ENCODE measurements around the gene SMNDC1.
"Not testable (repeated sequence)": the region's sequence is repeated elsewhere in the genome, so short reads cannot be mapped to it uniquely, and the experiment has no call there.

The SMNDC1 gene

GRCh38 chr10:110278562-110279406, 25.9 kb downstream of the SMNDC1 start:
- no peak for DNase-seq

- DNase-seq: no peak
Observed at GRCh38 chr10:110277591-110277990, 27.1 kb downstream of the SMNDC1 start.

GRCh38 chr10:110276603-110277002, 28.1 kb downstream of the SMNDC1 start:
- no peak for DNase-seq

GRCh38 chr10:110275128-110275729, 29.5 kb downstream of the SMNDC1 start:
- DNase-seq: no peak

- DNase-seq: no peak
Observed at GRCh38 chr10:110274647-110275046, 30.1 kb downstream of the SMNDC1 start.

DNA sequence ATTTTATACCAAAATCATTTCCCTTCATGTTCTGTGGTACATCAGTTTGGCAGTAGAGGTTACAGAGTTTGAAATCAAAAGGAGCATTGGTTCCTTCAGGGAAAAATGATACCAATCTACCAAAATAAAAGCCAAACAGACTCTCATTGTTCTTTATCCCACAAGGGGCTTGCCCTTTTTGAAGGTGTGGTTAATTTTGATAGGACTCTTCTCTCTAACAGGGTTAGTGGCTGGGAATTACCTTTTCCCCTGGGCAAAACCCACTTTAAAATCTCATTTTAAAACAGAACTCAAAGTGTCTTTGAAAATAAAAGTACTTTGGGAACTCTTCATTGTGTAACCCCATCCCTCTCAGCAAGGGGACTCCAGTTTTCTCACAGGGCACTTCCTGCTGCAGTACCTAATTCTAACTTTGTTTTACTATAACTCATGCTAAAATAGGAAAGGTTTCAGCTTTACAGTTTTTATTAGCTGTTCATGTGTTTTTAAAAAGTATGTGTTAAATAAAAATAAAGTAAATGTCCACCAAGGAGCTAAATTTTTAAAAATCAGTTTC, 30.6 kb downstream of the SMNDC1 start:
- no peak for DNase-seq

DNA sequence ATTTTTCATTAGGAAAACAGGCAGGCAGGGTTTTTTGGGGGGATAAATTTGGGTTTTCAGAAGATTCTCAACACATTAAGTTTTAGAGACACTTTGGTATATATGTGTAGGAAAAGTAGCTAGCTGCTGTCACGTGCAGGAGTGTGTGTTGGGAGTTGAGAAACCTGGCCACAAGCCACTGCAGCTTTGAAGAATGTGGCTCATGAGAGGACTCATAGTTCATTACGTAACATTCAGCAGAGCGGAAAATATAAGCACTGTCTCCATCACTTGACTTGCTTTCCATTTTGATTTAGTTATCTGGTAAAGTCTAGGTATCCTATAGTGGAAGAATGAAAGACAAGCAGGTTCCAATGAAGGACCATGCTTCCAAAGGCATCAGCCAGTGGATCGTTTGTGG, 31.2 kb downstream of the SMNDC1 start:
- DNase-seq: no peak

GRCh38 chr10:110272995-110273394, 31.7 kb downstream of the SMNDC1 start:
- DNase-seq: not testable (repeated sequence)

DNA sequence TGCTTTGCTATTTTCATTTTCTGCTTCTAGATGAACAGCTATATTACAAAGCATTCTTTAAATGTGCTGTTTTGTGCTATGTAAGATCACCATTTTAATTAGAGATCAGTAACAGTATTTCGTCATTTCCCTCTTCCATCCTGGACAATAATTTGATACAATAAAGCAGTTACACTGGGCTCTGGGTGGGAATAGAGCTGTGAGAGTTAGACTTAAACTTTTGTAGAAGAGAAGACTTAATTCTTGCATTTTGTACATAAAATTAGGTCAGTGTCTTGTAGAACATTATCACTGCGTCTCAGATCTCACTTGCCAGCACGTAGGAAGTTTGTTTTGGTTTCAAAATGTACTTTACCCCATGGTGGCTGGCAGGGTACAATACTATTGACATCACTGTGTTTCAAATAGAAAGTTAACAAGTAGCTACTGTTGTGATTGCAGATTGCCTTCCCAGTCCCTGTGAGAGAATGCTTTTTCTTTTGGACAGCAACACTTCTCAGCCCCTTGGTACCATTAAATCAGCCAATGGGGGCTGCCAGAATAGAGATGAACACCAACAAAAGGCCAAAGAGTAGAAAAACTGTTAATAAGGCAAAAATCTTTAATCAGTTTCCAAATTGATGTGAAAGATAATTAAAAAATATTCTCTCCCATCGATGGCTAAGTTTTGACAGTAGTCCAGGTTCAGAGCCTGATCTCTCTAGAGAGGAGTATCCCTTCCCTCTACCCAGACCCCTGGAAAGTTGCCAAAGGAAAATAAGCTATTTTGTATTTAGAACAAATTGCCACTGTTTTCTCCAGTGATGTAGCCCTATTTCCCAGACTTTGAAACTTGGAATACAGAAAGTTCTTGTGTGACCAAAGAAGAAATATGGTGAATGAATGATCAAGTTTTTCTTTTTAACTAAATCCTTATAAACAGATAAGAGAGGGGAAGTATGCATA, 35.1 kb downstream of the SMNDC1 start:
- DNase-seq: no peak

GRCh38 chr10:110268971-110269370, 35.7 kb downstream of the SMNDC1 start:
- DNase-seq: no peak

DNA sequence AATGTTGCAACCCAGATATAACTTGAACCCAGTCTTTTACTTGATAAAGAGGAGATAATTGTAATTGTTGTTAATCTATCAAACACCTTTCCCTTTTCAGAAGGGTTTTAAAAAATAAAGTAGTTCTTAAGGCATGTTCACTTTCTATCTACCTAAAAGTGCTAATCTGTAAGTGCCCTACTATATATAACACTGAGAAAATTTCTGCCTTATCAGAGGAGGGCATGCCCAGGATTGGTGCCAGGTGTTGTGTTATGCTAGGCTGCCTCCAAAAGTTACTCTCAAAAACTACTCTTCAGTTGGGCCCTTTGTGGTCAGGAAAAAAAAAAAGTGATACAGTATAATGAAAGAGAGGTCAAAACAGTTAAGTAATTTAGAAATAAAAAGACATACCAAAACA, 36.3 kb downstream of the SMNDC1 start:
- DNase-seq: no peak

- no peak for DNase-seq
Observed at GRCh38 chr10:110267276-110267675, 37.4 kb downstream of the SMNDC1 start.

DNA sequence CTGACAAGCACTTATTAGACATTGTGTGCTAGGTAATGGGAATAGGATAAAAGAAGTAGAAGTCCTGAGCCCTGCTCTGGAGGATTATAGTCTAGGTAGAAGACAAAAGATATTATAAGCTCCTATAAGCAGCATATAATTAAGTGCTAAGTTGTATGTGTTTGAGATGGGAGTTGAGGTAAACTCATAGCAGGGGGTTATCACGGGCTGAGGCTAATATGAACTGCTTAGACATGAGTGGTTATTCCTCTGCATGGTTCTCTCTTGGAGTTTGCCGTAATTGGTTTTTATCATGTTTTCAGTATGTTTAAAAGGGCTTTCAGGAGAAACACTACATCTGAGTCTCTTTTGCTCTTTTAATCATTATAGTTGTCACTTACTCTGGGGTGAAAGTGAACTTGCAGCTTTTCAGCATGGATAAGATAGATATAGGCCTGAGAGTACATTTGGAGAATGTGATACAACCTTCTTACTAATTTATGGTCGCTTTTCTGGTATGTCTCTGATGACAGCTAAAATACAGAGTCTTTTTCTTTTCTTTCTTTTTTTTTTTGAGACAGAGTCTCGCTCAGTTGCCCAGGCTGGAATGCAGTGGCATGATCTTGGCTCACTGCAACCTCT, 39.0 kb downstream of the SMNDC1 start:
- DNase-seq: no peak

DNA sequence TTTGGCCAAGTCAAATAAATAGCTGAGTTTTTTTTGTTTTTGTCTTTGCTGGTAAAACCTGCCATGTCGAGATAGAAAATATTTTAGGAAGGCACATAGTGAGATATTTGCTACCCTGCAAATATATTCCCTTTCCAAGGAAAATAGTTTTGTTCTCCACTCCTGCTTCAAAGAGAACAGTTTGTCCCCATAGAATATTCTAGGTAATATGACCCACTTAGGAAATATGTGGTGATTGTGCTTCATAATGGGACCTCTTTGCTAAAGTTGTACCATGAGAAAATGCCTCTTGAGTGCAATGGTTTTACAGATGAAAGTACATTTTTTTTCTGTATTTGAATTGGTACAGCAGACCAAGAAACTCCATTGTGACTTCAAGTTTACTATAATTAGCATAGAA, 41.6 kb downstream of the SMNDC1 start:
- no peak for DNase-seq

DNA sequence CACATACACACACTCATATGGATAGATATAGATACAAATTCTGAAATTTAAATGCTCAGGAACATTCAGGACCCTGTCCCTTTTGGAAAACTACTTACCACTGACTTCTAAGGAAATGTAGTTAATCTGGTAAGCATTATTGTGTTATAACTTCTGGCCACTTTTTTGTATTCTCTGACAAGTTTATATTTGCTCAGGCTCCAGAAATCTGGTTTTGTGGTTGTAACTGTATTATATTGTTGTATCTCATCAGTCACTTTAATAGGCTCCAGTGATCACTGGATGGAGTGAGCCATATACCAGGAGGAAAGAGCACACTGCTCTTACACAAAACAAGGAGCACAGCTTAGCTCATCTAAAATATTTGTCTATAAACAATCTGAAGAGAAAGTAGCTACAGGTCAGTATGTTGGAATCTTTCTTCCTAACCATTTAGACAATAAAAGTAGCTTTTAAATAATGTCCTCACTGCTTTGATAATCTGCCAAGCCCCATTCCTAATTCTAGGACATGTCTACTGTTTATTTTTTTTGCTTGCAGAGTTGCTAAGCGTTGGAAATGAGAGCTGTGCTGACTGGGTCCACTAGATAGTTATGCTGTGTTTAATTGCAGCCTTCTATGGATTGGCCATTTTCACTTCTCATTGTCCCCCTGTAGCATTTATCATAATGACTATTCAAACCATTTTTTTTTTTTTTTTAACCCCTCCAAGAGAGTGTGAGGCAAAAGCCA, 43.8 kb downstream of the SMNDC1 start:
- no peak for DNase-seq

DNA sequence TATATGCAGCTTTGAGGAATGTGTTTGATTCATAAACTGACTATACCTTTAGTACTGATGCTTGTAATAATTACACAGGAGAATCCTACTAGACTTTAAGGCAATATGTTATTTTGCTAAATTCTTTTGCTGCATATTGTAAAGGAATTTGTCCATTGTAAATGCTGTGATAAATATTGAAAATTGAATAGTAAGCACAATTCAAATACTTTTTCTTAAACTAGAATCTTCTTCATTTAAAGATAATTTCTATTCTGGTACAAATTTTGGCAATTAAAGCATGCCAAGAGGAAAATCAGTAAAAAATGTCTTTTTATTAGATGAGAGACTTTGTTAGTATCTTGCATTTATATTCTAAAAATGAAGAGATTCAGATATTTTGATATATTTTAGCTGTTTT, 45.4 kb downstream of the SMNDC1 start:
- DNase-seq: no peak

DNA sequence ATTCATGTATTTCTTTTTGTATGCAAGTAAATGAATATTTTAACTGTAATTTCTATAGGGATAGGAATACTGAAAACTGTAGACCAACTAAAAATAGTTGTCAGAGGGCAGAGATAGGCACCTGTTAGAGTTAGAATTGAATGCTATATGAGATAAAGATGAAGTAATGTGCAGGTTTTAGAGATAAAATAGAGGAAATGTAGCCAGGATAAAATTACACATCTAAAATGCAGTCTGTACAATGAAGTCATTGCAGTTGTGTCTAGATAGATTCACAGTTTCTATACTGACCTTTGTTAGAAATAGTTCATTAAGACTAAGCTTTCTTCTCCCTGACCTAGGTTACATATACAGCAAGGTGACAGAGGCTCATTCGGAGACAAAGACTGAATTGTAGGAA, 46.2 kb downstream of the SMNDC1 start:
- no peak for DNase-seq

GRCh38 chr10:110254467-110254866, 50.3 kb downstream of the SMNDC1 start:
- no peak for DNase-seq

GRCh38 chr10:110252151-110252550, 52.6 kb downstream of the SMNDC1 start:
- no peak for DNase-seq

DNA sequence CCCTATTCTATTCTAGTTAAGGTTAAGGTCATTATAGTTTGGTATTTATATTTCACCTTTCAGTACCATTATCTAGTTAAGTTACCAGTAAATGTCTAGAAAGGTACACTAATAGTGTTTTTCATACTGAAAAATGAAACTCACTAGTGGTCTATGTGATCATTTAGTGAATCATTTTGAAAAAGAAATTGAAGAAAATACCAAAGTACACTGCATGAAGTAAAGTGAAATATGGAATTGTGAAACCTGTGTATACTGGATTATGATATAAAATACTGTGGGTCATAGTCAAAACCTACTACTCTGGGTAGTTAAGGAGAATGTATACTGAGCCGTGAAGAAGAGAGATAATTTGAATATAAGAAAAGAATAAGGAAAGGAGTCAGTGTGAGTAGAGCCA, 53.3 kb downstream of the SMNDC1 start:
- not testable (repeated sequence) for DNase-seq

DNA sequence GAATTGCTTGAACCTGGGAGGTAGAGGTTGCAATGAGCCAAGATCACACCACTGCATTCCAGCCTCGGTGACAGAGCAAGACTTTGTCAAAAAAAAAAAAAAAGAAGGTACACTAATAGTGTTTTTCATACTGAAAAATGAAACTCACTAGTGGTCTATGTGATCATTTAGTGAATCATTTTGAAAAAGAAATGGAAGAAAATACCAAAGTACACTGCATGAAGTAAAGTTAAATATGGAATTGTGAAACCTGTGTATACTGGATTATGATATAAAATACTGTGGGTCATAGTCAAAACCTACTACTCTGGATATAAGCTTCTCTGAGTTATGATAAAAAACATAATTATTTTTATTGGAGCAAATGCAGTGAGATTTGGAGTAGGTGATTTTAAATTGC, 55.2 kb downstream of the SMNDC1 start:
- not testable (repeated sequence) for DNase-seq

DNA sequence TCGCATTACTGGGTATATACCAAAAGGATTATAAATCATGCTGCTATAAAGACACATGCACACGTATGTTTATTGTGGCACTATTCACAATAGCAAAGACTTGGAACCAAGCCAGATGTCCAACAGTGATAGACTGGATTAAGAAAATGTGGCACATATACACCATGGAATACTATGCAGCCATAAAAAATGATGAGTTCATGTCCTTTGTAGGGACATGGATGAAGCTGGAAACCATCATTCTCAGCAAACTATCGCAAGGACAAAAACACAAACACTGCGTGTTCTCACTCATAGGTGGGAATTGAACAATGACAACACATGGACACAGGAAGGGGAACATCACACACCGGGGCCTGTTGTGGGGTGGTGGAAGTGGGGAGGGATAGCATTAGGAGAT, 56.9 kb downstream of the SMNDC1 start:
- not testable (repeated sequence) for DNase-seq
